GM12878 (cell line): ENCODE measurements around the gene CHEK1. TPM values are rescaled to one million over a fixed set of nuclear protein-coding genes. Genes with fewer than 3 reads are reported as not detected.

Experiments used
- ATAC-seq: fragments of 200-7000 bp; cut with Tn5 transposase; 3 replicates; pipeline ENCODE4 v1.9.1; 2020; ENCODE audit warnings: mild to moderate bottlenecking, moderate library complexity
- BruUV-seq: library from RNA; stranded (reverse); fragments of 400-500 nt; replicated peaks from 2 replicates; lab custom pipeline; 2021; lab: Mats Ljungman, UMichigan
- CTCF ChIA-PET: fragments of 300-600 bp; sonication (Branson Sonifier 250); formaldehyde crosslinking; extraction: SDS; loops from one replicate; lab custom pipeline; 2021; ENCODE audit warnings: inconsistent platforms; lab: Yijun Ruan, JAX
- POLR2A ChIA-PET: fragments of 350-600 bp; formaldehyde crosslinking; extraction: SDS; loops from one replicate; lab custom pipeline; 2021; ENCODE audit warnings: inconsistent platforms; lab: Charles Lee
- RAD21 ChIA-PET: fragments of 300-600 bp; sonication (Branson Sonifier 250); formaldehyde crosslinking; loops from one replicate; lab custom pipeline; 2023; ENCODE audit warnings: antibody characterized with exemption; ENCODE audit not compliant: unreplicated experiment; lab: Charles Lee
- SMC1A ChIA-PET: fragments of 300-600 bp; sonication (Branson Sonifier 250); formaldehyde crosslinking; loops from one replicate; lab custom pipeline; 2023; ENCODE audit not compliant: unreplicated experiment, uncharacterized antibody; lab: Charles Lee
- DNase-seq: peaks from one replicate; pipeline ENCODE4 v3.0.0-alpha.2; 2011; ENCODE audit warnings: low read depth, low spot score
- FAIRE-seq: peaks from 3 replicates; lab custom pipeline; 2011; peaks lifted over from hg19 to GRCh38; lab: Jason Lieb, UNC
- H2AFZ ChIP-seq: 2 replicates; pipeline ENCODE4 v1.6.0; 2011; ENCODE audit warnings: low read depth, low read length, control low read depth; ENCODE audit not compliant: control insufficient read depth
- H3K27ac ChIP-seq: 2 replicates; pipeline ENCODE4 v1.5.1; 2011; ENCODE audit warnings: control low read depth; ENCODE audit not compliant: control insufficient read depth, insufficient read depth
- H3K27me3 ChIP-seq, 2 experiments: replicated peaks in 1 of 2; 2 replicates each; pipeline versions ENCODE4 v1.6.0 to v1.6.1; 2011; ENCODE audit warnings: low read length in 1 of 2; ENCODE audit not compliant: control insufficient read depth in 2 of 2, insufficient read depth in 2 of 2
- H3K36me3 ChIP-seq, 2 experiments: 2 replicates each; pipeline ENCODE4 v1.5.1; 2011; ENCODE audit warnings: low read length in 1 of 2; ENCODE audit not compliant: control insufficient read depth in 2 of 2, insufficient read depth in 2 of 2
- H3K4me1 ChIP-seq: 2 replicates; pipeline ENCODE4 v1.6.1; 2011; ENCODE audit warnings: mild to moderate bottlenecking, low read length, moderate library complexity, mixed read lengths; ENCODE audit not compliant: control insufficient read depth, insufficient read depth
- H3K4me2 ChIP-seq: 2 replicates; pipeline ENCODE4 v1.6.0; 2011; ENCODE audit warnings: control low read depth; ENCODE audit not compliant: control insufficient read depth, insufficient read depth
- H3K4me3 ChIP-seq: fragments of 200-600 bp; sonication (generic); 2 replicates; pipeline ENCODE4 v1.5.1; 2016
- H3K79me2 ChIP-seq: 2 replicates; pipeline ENCODE4 v1.6.0; 2011; ENCODE audit warnings: low read length; ENCODE audit not compliant: control insufficient read depth, insufficient read depth
- H3K9ac ChIP-seq: 2 replicates; pipeline ENCODE4 v1.8.0; 2011; ENCODE audit warnings: low read length, control low read depth, mixed read lengths; ENCODE audit not compliant: control insufficient read depth, insufficient read depth
- H3K9me3 ChIP-seq: replicated peaks from 3 replicates; pipeline ENCODE4 v1.5.1; 2011; ENCODE audit warnings: mild to moderate bottlenecking, low read length; ENCODE audit not compliant: control insufficient read depth, insufficient read depth
- H4K20me1 ChIP-seq: 2 replicates; pipeline ENCODE4 v1.6.0; 2011; ENCODE audit not compliant: control insufficient read depth, insufficient read depth
- EP300 ChIP-seq, 2 experiments: fragments of 150-350 bp in 1 of 2; IDR thresholded peaks; 2 replicates each; pipeline ENCODE4 v1.6.1; 2011 to 2012; ENCODE audit warnings: low read depth in 2 of 2, low read length in 2 of 2, borderline replicate concordance in 1 of 2, improper control_type of control experiment in 1 of 2, inconsistent platforms in 1 of 2; ENCODE audit not compliant: control insufficient read depth in 1 of 2
- FOXK2 ChIP-seq: fragments of 450-650 bp; IDR thresholded peaks from 2 replicates; pipeline ENCODE4 v1.6.1; 2017; ENCODE audit warnings: mild to moderate bottlenecking, moderate library complexity
- MEF2B ChIP-seq: fragments of 450-650 bp; IDR thresholded peaks from 2 replicates; pipeline ENCODE4 v1.6.1; 2018; ENCODE audit warnings: mild to moderate bottlenecking, moderate library complexity; ENCODE audit not compliant: partially characterized antibody, poor library complexity, severe bottlenecking
- MYC ChIP-seq: IDR thresholded peaks from 2 replicates; pipeline ENCODE4 v1.6.1; 2011; ENCODE audit warnings: mild to moderate bottlenecking, low read length, moderate library complexity, inconsistent platforms; ENCODE audit not compliant: insufficient read depth, insufficient replicate concordance, insufficient read length, severe bottlenecking
- NR2F1 ChIP-seq: fragments of 450-650 bp; conservative IDR thresholded peaks from 2 replicates; pipeline ENCODE4 v1.6.1; 2017; ENCODE audit warnings: mild to moderate bottlenecking
- RUNX3 ChIP-seq: IDR thresholded peaks from 2 replicates; pipeline ENCODE4 v1.6.1; 2012; ENCODE audit warnings: low read length, inconsistent platforms
- SMC3 ChIP-seq: IDR thresholded peaks from 2 replicates; pipeline ENCODE4 v1.6.1; 2011; ENCODE audit warnings: low read length, improper control_type of control experiment, borderline replicate concordance
- SP1 ChIP-seq: IDR thresholded peaks from one replicate; pipeline ENCODE4 v1.6.1; 2011; ENCODE audit warnings: low read depth, low read length
- TARDBP ChIP-seq: IDR thresholded peaks from 2 replicates; pipeline ENCODE4 v1.6.1; 2016; ENCODE audit warnings: borderline replicate concordance
- WGBS: methylation state at CpG from one replicate; pipeline ENCODE4 v1.1.6; 2016; ENCODE audit warnings: low lambda C conversion rate; ENCODE audit not compliant: insufficient replicate concordance, insufficient coverage; ENCODE audit errors: missing lambda C conversion rate; 5-methylcytosine and 5-hydroxymethylcytosine counted together
- in situ Hi-C: fragments of 300-500 bp; cut with MboI; formaldehyde crosslinking; loops from 9 replicates; pipeline ENCODE4 v1.14.3; 2018; ENCODE audit warnings: mixed read lengths
- intact Hi-C: fragments of 100-400 bp; cut with micrococcal nuclease; formaldehyde crosslinking; loops from one replicate; pipeline ENCODE4 v1.14.2; 2022; ENCODE audit not compliant: unreplicated experiment
- polyA plus RNA-seq, 11 experiments: library from polyadenylated mRNA; depleted of rRNA in 4 of 11; unstranded in 6 of 11; stranded (reverse) in 5 of 11; fragments of >200 nt; fragmentation: Nextera tagmentation in 4 of 11; fragmentation: Illumina TruSeq in 1 of 11; extraction: Ambion mirVana in 4 of 11; extraction: Trizol in 1 of 11; gene quantifications; 1 replicate in 1 of 11; 2 replicates in 10 of 11; pipeline versions ENCODE4 v1.2.1 to v1.2.3, GENCODE V29; 2011 to 2016; ENCODE audit warnings: inconsistent platforms in 2 of 11, missing spikeins in 2 of 11, low read depth in 1 of 11
- total RNA-seq, 4 experiments: library from RNA; depleted of rRNA in 3 of 4; stranded (reverse); fragments of >200 nt in 3 of 4; fragmentation: Illumina TruSeq in 1 of 4; extraction: Trizol in 1 of 4; gene quantifications; 2 replicates each; pipeline versions ENCODE4 v1.2.1 to v1.2.3, GENCODE V29; 2013 to 2021
- TF ChIP-seq, protein P1 (sequence below): IDR thresholded peaks from 2 replicates; pipeline ENCODE4 v1.6.1; 2011; ENCODE audit warnings: mild to moderate bottlenecking, low read depth, low read length, moderate library complexity; ENCODE audit not compliant: insufficient replicate concordance
- TF ChIP-seq, protein P2 (sequence below): fragments of 150-350 bp; IDR thresholded peaks from 2 replicates; pipeline ENCODE4 v1.6.1; 2014; ENCODE audit warnings: mild to moderate bottlenecking, low read depth, low read length

CHEK1 gene
- total and polyA plus RNA-seq, 10 of the 15 experiments (the other 5 are each of a cell fraction or from before 2014, with no cell fraction given) = 42.1 to 72.9 (median 65.6) TPM

DNA sequence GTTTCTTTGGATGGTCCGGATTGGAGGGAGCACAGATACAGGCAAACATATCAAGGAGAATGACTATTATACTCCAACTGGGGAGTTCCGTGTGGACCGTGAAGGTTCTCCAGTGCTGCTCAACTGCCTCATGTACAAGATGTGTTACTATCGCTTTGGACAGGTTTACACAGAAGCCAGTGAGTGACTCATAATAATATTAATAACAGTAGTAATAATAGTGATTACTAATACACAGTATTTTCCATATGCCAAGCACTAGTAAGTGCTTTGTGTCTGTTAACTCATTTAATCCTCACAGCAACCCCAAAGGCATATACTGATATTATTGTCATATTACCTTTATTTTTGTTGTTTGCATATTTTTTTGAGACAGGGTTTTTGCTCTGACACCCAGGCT lies 6.6 kb upstream of the CHEK1 start:
- Histone ChIP-seq H3K79me2 (no peaks in the 10 kb centered on the region), H3K9me3 (no peaks in the 10 kb centered on the region), H3K36me3 (peaks cover 8 to 41% of the 10 kb centered on the region in 2 experiments), H3K4me3 (no peak overlapping the region), H2AFZ (no peak overlapping the region), H4K20me1 (no peaks in the 10 kb centered on the region), H3K27me3 (no peaks in the 10 kb centered on the region), H3K4me2 (no peak overlapping the region), H3K27ac (no peak overlapping the region), H3K9ac (no peak overlapping the region), H3K4me1 (no peaks in the 10 kb centered on the region)
- ChIA-PET SMC1A (no interaction called here), CTCF (interaction anchor here (0.6 kb wide), 1 partner anchor 15 kb away, joined by 4 read pairs; no protein-coding TSS in a partner anchor), POLR2A (interaction anchor here (0.6 kb wide), 1 partner anchor 334 kb away, joined by 3 read pairs; no protein-coding TSS in a partner anchor), RAD21 (no interaction called here)
- WGBS = 98% methylated on average over 4 of the region's 4 CpGs
- intact Hi-C loops (no loop called here), in situ Hi-C loops (no loop called here)
- FAIRE-seq = no peak
- no peak for TF ChIP-seq NR2F1
- no peak for TF ChIP-seq SMC3
- TF ChIP-seq MEF2B = no peak
- TF ChIP-seq, protein P1, sequence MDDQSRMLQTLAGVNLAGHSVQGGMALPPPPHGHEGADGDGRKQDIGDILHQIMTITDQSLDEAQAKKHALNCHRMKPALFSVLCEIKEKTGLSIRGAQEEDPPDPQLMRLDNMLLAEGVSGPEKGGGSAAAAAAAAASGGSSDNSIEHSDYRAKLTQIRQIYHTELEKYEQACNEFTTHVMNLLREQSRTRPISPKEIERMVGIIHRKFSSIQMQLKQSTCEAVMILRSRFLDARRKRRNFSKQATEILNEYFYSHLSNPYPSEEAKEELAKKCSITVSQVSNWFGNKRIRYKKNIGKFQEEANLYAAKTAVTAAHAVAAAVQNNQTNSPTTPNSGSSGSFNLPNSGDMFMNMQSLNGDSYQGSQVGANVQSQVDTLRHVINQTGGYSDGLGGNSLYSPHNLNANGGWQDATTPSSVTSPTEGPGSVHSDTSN = no peak
- TF ChIP-seq, protein P2, sequence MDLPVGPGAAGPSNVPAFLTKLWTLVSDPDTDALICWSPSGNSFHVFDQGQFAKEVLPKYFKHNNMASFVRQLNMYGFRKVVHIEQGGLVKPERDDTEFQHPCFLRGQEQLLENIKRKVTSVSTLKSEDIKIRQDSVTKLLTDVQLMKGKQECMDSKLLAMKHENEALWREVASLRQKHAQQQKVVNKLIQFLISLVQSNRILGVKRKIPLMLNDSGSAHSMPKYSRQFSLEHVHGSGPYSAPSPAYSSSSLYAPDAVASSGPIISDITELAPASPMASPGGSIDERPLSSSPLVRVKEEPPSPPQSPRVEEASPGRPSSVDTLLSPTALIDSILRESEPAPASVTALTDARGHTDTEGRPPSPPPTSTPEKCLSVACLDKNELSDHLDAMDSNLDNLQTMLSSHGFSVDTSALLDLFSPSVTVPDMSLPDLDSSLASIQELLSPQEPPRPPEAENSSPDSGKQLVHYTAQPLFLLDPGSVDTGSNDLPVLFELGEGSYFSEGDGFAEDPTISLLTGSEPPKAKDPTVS = no peak
- no peak for TF ChIP-seq FOXK2
- no peak for TF ChIP-seq SP1
- no peak for TF ChIP-seq RUNX3
- TF ChIP-seq TARDBP = no peak
- no peak for TF ChIP-seq MYC
- TF ChIP-seq EP300 (IDR thresholded peaks at IDR 0.05; ENCODE audit: borderline replicate concordance in 1 of 2, control insufficient read depth in 1 of 2, low read depth in 2 of 2, low read length in 2 of 2) = no peak
- no peak for DNase-seq
- no peak for ATAC-seq
- BruUV-seq = no TSS peak
